ENCODE results near the gene OTUD7B. TPM values are rescaled to one million over a fixed set of nuclear protein-coding genes. Genes with fewer than 3 reads are reported as not detected.

OTUD7B gene
- total RNA-seq, 2 experiments from 2014 or later = 2.0 to 2.9 TPM

- Mint-ChIP-seq H3K27ac (no peak overlapping the region), H3K4me3 (no peak overlapping the region), H3K27me3 (no peaks in the 10 kb centered on the region), H3K9me3 (no peaks in the 10 kb centered on the region), H3K36me3 (ENCODE audit: low read depth) (peaks cover 14% of the 10 kb centered on the region), H3K4me1 (ENCODE audit: low read depth) (peaks cover 33% of the 10 kb centered on the region)
- H3K9me3 ChIP-seq (ENCODE audit: control insufficient read depth in 1 of 2, insufficient read depth in 1 of 2, low read length in 2 of 2) = no peaks in the 10 kb centered on the region
- no peaks in the 10 kb centered on the region for H3K27me3 ChIP-seq (ENCODE audit: control insufficient read depth in 1 of 2, insufficient read depth in 2 of 2, low read length in 2 of 2)
- CTCF ChIA-PET = no interaction called here
- ATAC-seq (ENCODE audit: poor library complexity) (no peak), DNase-seq (peak in 1 of 14 experiments; percentile 11)
- no peak overlapping the region for H3K4me3 ChIP-seq (ENCODE audit: low read length)
- TF ChIP-seq CTCF (IDR thresholded peaks at IDR 0.05) = no peak
- H3K36me3 ChIP-seq (ENCODE audit: insufficient read depth, low read length) = no peaks in the 10 kb centered on the region
- intact Hi-C loops (cut with DNase I, micrococcal nuclease) = no loop called here
- no peak overlapping the region for H3K27ac ChIP-seq (ENCODE audit: low read depth in 1 of 2, low read length in 2 of 2)
- POLR2A ChIA-PET = no interaction called here
- H3K4me1 ChIP-seq (ENCODE audit: insufficient read depth, low read length) = peaks cover 8% of the 10 kb centered on the region
These were observed 3.6 kb downstream of the OTUD7B start for GRCh38 chr1:150006881-150007421.

- Mint-ChIP-seq H3K9me3 (no peaks in the 10 kb centered on the region), H3K27me3 (no peaks in the 10 kb centered on the region), H3K4me3 (no peak overlapping the region), H3K36me3 (ENCODE audit: low read depth) (peaks cover 14% of the 10 kb centered on the region), H3K4me1 (ENCODE audit: low read depth) (peaks cover 27% of the 10 kb centered on the region), H3K27ac (no peak overlapping the region)
- ChIA-PET CTCF (no interaction called here), POLR2A (no interaction called here)
- H3K27ac ChIP-seq (ENCODE audit: low read depth in 1 of 2, low read length in 2 of 2) = no peak overlapping the region
- peaks cover 5% of the 10 kb centered on the region for H3K4me1 ChIP-seq (ENCODE audit: insufficient read depth, low read length)
- no peaks in the 10 kb centered on the region for H3K36me3 ChIP-seq (ENCODE audit: insufficient read depth, low read length)
- ATAC-seq (ENCODE audit: poor library complexity) (no peak), DNase-seq (no peak)
- intact Hi-C loops (cut with DNase I, micrococcal nuclease) = no loop called here
- H3K27me3 ChIP-seq (ENCODE audit: control insufficient read depth in 1 of 2, insufficient read depth in 2 of 2, low read length in 2 of 2) = no peaks in the 10 kb centered on the region
- H3K4me3 ChIP-seq (ENCODE audit: low read length) = no peak overlapping the region
- TF ChIP-seq CTCF (IDR thresholded peaks at IDR 0.05) = no peak
- no peaks in the 10 kb centered on the region for H3K9me3 ChIP-seq (ENCODE audit: control insufficient read depth in 1 of 2, insufficient read depth in 1 of 2, low read length in 2 of 2)
These were observed 4.9 kb downstream of the OTUD7B start for GRCh38 chr1:150005606-150006005.

GRCh38 chr1:150003801-150004200, 6.7 kb downstream of the OTUD7B start:
- TF ChIP-seq CTCF (IDR thresholded peaks at IDR 0.05) = no peak
- Mint-ChIP-seq H3K4me1 (ENCODE audit: low read depth) (peaks cover 14% of the 10 kb centered on the region), H3K27me3 (no peaks in the 10 kb centered on the region), H3K36me3 (ENCODE audit: low read depth) (peaks cover 9% of the 10 kb centered on the region), H3K9me3 (no peaks in the 10 kb centered on the region), H3K4me3 (no peak overlapping the region), H3K27ac (no peak overlapping the region)
- H3K4me1 ChIP-seq (ENCODE audit: insufficient read depth, low read length) = peaks cover 2% of the 10 kb centered on the region
- H3K27ac ChIP-seq (ENCODE audit: low read depth in 1 of 2, low read length in 2 of 2) = no peak overlapping the region
- intact Hi-C loops (cut with DNase I, micrococcal nuclease) = no loop called here
- no peaks in the 10 kb centered on the region for H3K9me3 ChIP-seq (ENCODE audit: control insufficient read depth in 1 of 2, insufficient read depth in 1 of 2, low read length in 2 of 2)
- H3K4me3 ChIP-seq (ENCODE audit: low read length) = no peak overlapping the region
- POLR2A ChIA-PET = interaction anchor here (1.2 kb wide), 1 partner anchor 117 kb away, joined by 3 read pairs; no protein-coding TSS in a partner anchor
- H3K27me3 ChIP-seq (ENCODE audit: control insufficient read depth in 1 of 2, insufficient read depth in 2 of 2, low read length in 2 of 2) = no peaks in the 10 kb centered on the region
- CTCF ChIA-PET = interaction anchor here (1.4 kb wide), 1 partner anchor 15 kb away, joined by 3 read pairs; no protein-coding TSS in a partner anchor
- no peaks in the 10 kb centered on the region for H3K36me3 ChIP-seq (ENCODE audit: insufficient read depth, low read length)
- peak in 1 of 14 experiments; percentile 23 for DNase-seq
- ATAC-seq (ENCODE audit: poor library complexity) = no peak
